ENCODE results near the gene PI4K2B. TPM values are rescaled to one million over a fixed set of nuclear protein-coding genes. Genes with fewer than 3 reads are reported as not detected.
A peak's percentile ranks its signal among the peaks of the same experiment; 100 is the strongest.

The PI4K2B gene
- polyA plus RNA-seq, 1 donor (not counting 4 experiments of a cell fraction or from before 2014, with no cell fraction given) = 16.7 TPM

DNA sequence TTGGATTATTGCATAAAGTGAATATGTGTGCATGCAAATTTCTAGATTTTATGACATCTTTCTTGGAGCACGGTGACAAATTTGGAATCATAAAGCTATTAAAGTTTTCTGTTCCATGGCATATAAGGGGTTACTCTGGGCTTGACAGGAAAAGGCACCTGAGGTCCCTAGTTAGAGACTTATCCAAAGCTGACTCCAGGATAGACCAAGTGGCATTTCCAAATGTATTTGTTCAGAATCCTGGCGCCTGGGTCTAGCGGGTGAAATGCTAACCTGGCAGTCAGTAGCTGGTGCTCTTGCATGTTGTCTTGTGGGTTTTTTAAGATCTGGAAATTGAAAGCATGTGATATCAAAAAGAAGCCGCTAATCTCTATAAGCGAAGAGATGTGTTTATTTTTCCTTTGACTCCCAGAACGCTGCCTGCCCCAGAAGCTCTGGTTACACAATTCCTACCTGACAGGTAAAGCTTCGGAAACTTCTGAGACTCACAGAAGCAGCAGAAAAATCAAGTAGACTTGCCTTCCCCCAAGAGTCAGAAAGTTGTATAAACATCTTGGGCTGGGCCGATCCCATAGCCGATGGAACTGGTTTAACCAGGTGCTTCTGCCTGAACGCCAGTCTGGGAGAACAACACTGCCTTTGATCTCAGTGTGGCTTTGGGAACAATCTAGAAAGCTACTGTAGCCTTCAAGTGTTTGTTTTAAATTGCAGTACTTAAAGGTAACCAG, 65.8 kb downstream of the PI4K2B start:
- Histone ChIP-seq H3K9ac (ENCODE audit: control insufficient read depth, extremely low read depth, insufficient read depth, low read length) (no peak overlapping the region), H3K9me3 (ENCODE audit: control insufficient read depth, low read depth, low read length) (no peaks in the 10 kb centered on the region), H3K4me2 (ENCODE audit: control insufficient read depth, extremely low read depth, insufficient read depth, low read depth, low read length) (peak overlapping the region; percentile 57), H3K27ac (ENCODE audit: control insufficient read depth, insufficient read depth, low read length) (no peak overlapping the region), H3K27me3 (ENCODE audit: control insufficient read depth, extremely low read depth, insufficient read depth, low read length) (no peaks in the 10 kb centered on the region), H3K9me1 (ENCODE audit: control insufficient read depth, extremely low read depth, insufficient read depth, low read length) (no peaks in the 10 kb centered on the region), H3K4me1 (ENCODE audit: control insufficient read depth, extremely low read depth, insufficient read depth, low read length) (peaks cover 8% of the 10 kb centered on the region), H3K36me3 (ENCODE audit: control insufficient read depth in 2 of 2, extremely low read depth in 1 of 2, insufficient read depth in 2 of 2, low read length in 2 of 2) (no peaks in the 10 kb centered on the region), H3K79me2 (ENCODE audit: control insufficient read depth, insufficient read depth, low read length) (no peaks in the 10 kb centered on the region), H3K4me3 (ENCODE audit: control insufficient read depth in 2 of 3, extremely low read depth in 1 of 3, insufficient read depth in 2 of 3, low read depth in 1 of 3, low read length in 3 of 3) (peak overlapping the region in 2 of 3 experiments; percentile 11 to 19), H2AFZ (ENCODE audit: control insufficient read depth, low read length) (peak overlapping the region; percentile 42), H4K20me1 (ENCODE audit: control insufficient read depth, extremely low read depth, insufficient read depth, low read length) (no peaks in the 10 kb centered on the region)
- DNase-seq (ENCODE audit: low read depth, low spot score) (no peak), FAIRE-seq (peak; percentile 86)
- dilution Hi-C loops (cut with MboI; ENCODE audit: extremely low pct_ligation_motif_present, low sequenced_read_pairs) = no loop called here
- TF ChIP-seq EZH2 (IDR thresholded peaks at IDR 0.05; ENCODE audit: low read length) = no peak
- TF ChIP-seq, protein P1, sequence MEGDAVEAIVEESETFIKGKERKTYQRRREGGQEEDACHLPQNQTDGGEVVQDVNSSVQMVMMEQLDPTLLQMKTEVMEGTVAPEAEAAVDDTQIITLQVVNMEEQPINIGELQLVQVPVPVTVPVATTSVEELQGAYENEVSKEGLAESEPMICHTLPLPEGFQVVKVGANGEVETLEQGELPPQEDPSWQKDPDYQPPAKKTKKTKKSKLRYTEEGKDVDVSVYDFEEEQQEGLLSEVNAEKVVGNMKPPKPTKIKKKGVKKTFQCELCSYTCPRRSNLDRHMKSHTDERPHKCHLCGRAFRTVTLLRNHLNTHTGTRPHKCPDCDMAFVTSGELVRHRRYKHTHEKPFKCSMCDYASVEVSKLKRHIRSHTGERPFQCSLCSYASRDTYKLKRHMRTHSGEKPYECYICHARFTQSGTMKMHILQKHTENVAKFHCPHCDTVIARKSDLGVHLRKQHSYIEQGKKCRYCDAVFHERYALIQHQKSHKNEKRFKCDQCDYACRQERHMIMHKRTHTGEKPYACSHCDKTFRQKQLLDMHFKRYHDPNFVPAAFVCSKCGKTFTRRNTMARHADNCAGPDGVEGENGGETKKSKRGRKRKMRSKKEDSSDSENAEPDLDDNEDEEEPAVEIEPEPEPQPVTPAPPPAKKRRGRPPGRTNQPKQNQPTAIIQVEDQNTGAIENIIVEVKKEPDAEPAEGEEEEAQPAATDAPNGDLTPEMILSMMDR (optimal IDR thresholded peaks at IDR 0.05 in 1 of 3, IDR thresholded peaks at IDR 0.05 in 1 of 3, conservative IDR thresholded peaks at IDR 0.05 in 1 of 3; ENCODE audit: extremely low read depth in 1 of 3, insufficient read depth in 2 of 3, low read length in 3 of 3) = peak in 1 of 3 experiments; percentile 12

DNA sequence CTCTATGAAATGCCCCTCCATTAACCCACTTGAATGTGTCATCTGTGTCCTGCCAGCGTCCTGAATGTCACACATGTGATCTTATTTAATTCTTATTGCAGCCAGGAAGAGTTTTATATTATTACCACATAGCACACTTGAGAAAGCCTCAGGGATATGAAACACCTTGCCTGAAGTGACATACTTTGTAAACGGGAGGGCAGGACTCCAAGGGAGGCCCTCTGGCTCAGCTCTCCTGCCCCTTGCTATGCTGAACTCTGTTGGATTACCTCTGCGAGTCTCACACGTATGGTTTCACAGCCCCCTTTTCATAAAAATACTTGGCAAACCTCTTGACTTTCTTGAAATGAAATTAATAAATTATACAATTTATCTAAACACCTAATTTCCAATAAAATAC, 67.6 kb downstream of the PI4K2B start:
- no peaks in the 10 kb centered on the region for H3K9me3 ChIP-seq (ENCODE audit: control insufficient read depth, low read depth, low read length)
- DNase-seq (ENCODE audit: low read depth, low spot score) (no peak), FAIRE-seq (no peak)
- no peak overlapping the region for H3K27ac ChIP-seq (ENCODE audit: control insufficient read depth, insufficient read depth, low read length)
- H3K79me2 ChIP-seq (ENCODE audit: control insufficient read depth, insufficient read depth, low read length) = no peaks in the 10 kb centered on the region
- no peaks in the 10 kb centered on the region for H3K27me3 ChIP-seq (ENCODE audit: control insufficient read depth, extremely low read depth, insufficient read depth, low read length)
- no peak overlapping the region for H3K9ac ChIP-seq (ENCODE audit: control insufficient read depth, extremely low read depth, insufficient read depth, low read length)
- dilution Hi-C loops (cut with MboI; ENCODE audit: extremely low pct_ligation_motif_present, low sequenced_read_pairs) = no loop called here
- TF ChIP-seq, protein P1 (optimal IDR thresholded peaks at IDR 0.05 in 1 of 3, IDR thresholded peaks at IDR 0.05 in 1 of 3, conservative IDR thresholded peaks at IDR 0.05 in 1 of 3; ENCODE audit: extremely low read depth in 1 of 3, insufficient read depth in 2 of 3, low read length in 3 of 3) = no peak
- no peak for TF ChIP-seq EZH2 (IDR thresholded peaks at IDR 0.05; ENCODE audit: low read length)
- no peaks in the 10 kb centered on the region for H3K9me1 ChIP-seq (ENCODE audit: control insufficient read depth, extremely low read depth, insufficient read depth, low read length)
- no peak overlapping the region for H3K4me2 ChIP-seq (ENCODE audit: control insufficient read depth, extremely low read depth, insufficient read depth, low read depth, low read length)
- H3K36me3 ChIP-seq (ENCODE audit: control insufficient read depth in 2 of 2, extremely low read depth in 1 of 2, insufficient read depth in 2 of 2, low read length in 2 of 2) = no peaks in the 10 kb centered on the region
- no peaks in the 10 kb centered on the region for H4K20me1 ChIP-seq (ENCODE audit: control insufficient read depth, extremely low read depth, insufficient read depth, low read length)
- H2AFZ ChIP-seq (ENCODE audit: control insufficient read depth, low read length) = no peak overlapping the region
- peaks cover 8% of the 10 kb centered on the region for H3K4me1 ChIP-seq (ENCODE audit: control insufficient read depth, extremely low read depth, insufficient read depth, low read length)
- no peak overlapping the region for H3K4me3 ChIP-seq (ENCODE audit: control insufficient read depth in 2 of 3, extremely low read depth in 1 of 3, insufficient read depth in 2 of 3, low read depth in 1 of 3, low read length in 3 of 3)

Data from keratinocyte (primary cell).